ENCODE measurements around the gene THY1.
A peak's percentile ranks its signal among the peaks of the same experiment; 100 is the strongest.

The THY1 gene

DNA sequence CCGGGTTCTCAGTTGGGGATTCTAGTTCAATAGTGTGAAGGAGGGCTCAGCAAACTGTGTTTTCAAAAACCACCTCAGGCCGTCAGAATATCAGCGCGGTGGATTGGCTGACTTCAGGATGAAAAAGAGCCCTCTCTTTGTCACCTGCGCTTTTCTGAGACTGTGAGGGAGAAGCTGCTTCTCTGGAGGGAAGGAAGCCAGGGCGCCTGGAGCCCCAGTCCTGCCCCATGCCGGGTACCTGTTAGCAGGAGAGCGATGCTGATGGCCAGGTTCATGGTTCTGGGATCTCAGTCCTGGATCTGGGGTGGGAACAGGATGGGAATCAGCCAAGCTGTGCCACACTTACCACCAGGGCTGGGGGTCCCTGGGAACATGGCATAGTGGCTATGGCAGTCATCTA, 2.3 kb downstream of the THY1 start:
- no peak overlapping the region for H3K27ac ChIP-seq (ENCODE audit: low read depth, low read length)
- peak overlapping the region in 1 of 5 donors; percentile 26 for H3K9ac ChIP-seq (ENCODE audit: low read length in 5 of 5)
- H3K4me1 ChIP-seq (ENCODE audit: control insufficient read depth in 5 of 5, insufficient read depth in 5 of 5, low read length in 5 of 5): peaks cover 0 to 44% (median 15%) of the 10 kb centered on the region in 5 donors
- peaks cover 0 to 5% (median 0%) of the 10 kb centered on the region in 5 donors for H3K36me3 ChIP-seq (ENCODE audit: control insufficient read depth in 5 of 5, insufficient read depth in 5 of 5, low read length in 5 of 5)
- peaks cover 4 to 67% (median 45%) of the 10 kb centered on the region in 5 donors for H3K27me3 ChIP-seq (ENCODE audit: control insufficient read depth in 5 of 5, insufficient read depth in 4 of 5, low read length in 5 of 5)
- peak overlapping the region in 2 of 5 donors; percentile 34 to 36 for H3K4me3 ChIP-seq (ENCODE audit: low read depth in 1 of 5, low read length in 5 of 5)
- no peaks in the 10 kb centered on the region for H3K9me3 ChIP-seq (ENCODE audit: control insufficient read depth in 5 of 5, low read length in 5 of 5)

DNA sequence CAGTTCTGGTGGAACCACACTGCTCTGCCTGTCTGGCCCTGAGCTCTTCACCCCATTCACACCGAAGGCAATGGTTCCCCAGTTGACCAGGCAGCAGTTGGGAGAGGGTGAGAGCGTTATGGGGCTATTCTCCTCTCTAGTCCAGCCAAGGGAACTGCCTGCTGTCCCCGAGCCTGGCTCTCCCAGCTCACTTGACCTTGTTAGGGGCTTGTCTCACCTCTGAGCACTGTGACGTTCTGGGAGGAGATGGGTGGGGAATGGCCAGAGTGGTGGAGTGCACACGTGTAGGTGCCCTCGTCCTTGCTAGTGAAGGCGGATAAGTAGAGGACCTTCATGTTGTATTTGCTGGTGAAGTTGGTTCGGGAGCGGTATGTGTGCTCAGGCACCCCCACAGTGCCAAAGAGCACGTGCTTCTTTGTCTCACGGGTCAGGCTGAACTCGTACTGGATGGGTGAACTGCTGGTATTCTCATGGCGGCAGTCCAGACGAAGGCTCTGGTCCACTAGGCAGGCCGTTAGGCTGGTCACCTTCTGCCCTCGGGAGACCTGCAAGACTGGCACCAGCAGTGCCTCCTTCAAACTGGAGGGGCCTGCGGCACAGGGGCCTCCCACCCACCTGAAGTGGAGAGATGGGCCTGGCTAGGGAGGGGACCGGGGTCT, 3.0 kb downstream of the THY1 start:
- H3K4me1 ChIP-seq (ENCODE audit: control insufficient read depth in 5 of 5, insufficient read depth in 5 of 5, low read length in 5 of 5): peaks cover 0 to 44% (median 15%) of the 10 kb centered on the region in 5 donors
- peak overlapping the region in 1 of 5 donors; percentile 23 for H3K4me3 ChIP-seq (ENCODE audit: low read depth in 1 of 5, low read length in 5 of 5)
- H3K27me3 ChIP-seq (ENCODE audit: control insufficient read depth in 5 of 5, insufficient read depth in 4 of 5, low read length in 5 of 5): peaks cover 4 to 65% (median 45%) of the 10 kb centered on the region in 5 donors
- H3K9ac ChIP-seq (ENCODE audit: low read length in 5 of 5): no peak overlapping the region
- peaks cover 0 to 5% (median 0%) of the 10 kb centered on the region in 5 donors for H3K36me3 ChIP-seq (ENCODE audit: control insufficient read depth in 5 of 5, insufficient read depth in 5 of 5, low read length in 5 of 5)
- H3K27ac ChIP-seq (ENCODE audit: low read depth, low read length): no peak overlapping the region
- no peaks in the 10 kb centered on the region for H3K9me3 ChIP-seq (ENCODE audit: control insufficient read depth in 5 of 5, low read length in 5 of 5)

DNA sequence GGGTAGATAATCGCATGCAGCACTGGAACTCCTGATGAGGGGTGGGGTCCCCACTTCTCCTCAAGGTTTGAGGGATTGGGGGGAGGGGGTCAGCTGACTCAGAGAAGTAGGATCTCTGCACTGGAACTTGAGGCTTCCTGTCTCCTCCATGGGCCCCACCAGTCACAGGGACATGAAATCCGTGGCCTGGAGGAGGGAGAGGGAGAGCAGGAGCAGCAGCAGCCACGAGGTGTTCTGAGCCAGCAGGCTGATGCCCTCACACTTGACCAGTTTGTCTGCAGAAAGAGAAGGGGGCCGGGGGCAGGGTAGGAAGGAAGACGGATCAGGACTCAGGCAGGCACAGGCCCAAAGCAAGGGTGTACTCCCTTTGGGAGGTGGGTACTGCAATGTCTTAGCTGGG, 3.7 kb downstream of the THY1 start:
- peaks cover 0 to 3% (median 2%) of the 10 kb centered on the region in 5 donors for H3K9me3 ChIP-seq (ENCODE audit: control insufficient read depth in 5 of 5, low read length in 5 of 5)
- H3K4me3 ChIP-seq (ENCODE audit: low read depth in 1 of 5, low read length in 5 of 5): no peak overlapping the region
- H3K36me3 ChIP-seq (ENCODE audit: control insufficient read depth in 5 of 5, insufficient read depth in 5 of 5, low read length in 5 of 5): peaks cover 0 to 5% (median 0%) of the 10 kb centered on the region in 5 donors
- H3K27me3 ChIP-seq (ENCODE audit: control insufficient read depth in 5 of 5, insufficient read depth in 4 of 5, low read length in 5 of 5): peaks cover 4 to 61% (median 44%) of the 10 kb centered on the region in 5 donors
- H3K27ac ChIP-seq (ENCODE audit: low read depth, low read length): no peak overlapping the region
- no peak overlapping the region for H3K9ac ChIP-seq (ENCODE audit: low read length in 5 of 5)
- peaks cover 0 to 44% (median 15%) of the 10 kb centered on the region in 5 donors for H3K4me1 ChIP-seq (ENCODE audit: control insufficient read depth in 5 of 5, insufficient read depth in 5 of 5, low read length in 5 of 5)

DNA sequence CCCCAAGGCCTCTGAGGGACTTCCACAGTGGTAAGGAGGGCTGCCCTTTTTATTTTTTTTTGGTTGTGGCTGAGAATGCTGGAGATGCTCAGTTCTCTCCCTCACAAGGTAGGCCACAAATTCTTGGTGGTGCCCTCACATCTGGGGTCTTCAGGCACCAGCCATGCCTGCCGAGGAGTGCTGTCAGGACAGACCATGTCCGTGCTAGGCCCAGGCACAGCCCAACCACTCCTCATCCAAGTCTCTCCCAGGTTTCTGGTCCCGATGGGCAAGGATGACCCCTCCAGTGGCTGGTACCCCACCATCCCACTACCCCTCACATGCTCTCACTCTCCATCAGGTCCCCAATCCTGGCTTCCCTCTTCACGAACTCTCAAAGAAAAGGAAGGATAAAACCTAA, 4.2 kb downstream of the THY1 start:
- peaks cover 0 to 4% (median 3%) of the 10 kb centered on the region in 5 donors for H3K9me3 ChIP-seq (ENCODE audit: control insufficient read depth in 5 of 5, low read length in 5 of 5)
- H3K36me3 ChIP-seq (ENCODE audit: control insufficient read depth in 5 of 5, insufficient read depth in 5 of 5, low read length in 5 of 5): peaks cover 0 to 5% (median 0%) of the 10 kb centered on the region in 5 donors
- no peak overlapping the region for H3K4me3 ChIP-seq (ENCODE audit: low read depth in 1 of 5, low read length in 5 of 5)
- no peak overlapping the region for H3K27ac ChIP-seq (ENCODE audit: low read depth, low read length)
- peaks cover 4 to 59% (median 40%) of the 10 kb centered on the region in 5 donors for H3K27me3 ChIP-seq (ENCODE audit: control insufficient read depth in 5 of 5, insufficient read depth in 4 of 5, low read length in 5 of 5)
- peaks cover 0 to 44% (median 15%) of the 10 kb centered on the region in 5 donors for H3K4me1 ChIP-seq (ENCODE audit: control insufficient read depth in 5 of 5, insufficient read depth in 5 of 5, low read length in 5 of 5)
- no peak overlapping the region for H3K9ac ChIP-seq (ENCODE audit: low read length in 5 of 5)

DNA sequence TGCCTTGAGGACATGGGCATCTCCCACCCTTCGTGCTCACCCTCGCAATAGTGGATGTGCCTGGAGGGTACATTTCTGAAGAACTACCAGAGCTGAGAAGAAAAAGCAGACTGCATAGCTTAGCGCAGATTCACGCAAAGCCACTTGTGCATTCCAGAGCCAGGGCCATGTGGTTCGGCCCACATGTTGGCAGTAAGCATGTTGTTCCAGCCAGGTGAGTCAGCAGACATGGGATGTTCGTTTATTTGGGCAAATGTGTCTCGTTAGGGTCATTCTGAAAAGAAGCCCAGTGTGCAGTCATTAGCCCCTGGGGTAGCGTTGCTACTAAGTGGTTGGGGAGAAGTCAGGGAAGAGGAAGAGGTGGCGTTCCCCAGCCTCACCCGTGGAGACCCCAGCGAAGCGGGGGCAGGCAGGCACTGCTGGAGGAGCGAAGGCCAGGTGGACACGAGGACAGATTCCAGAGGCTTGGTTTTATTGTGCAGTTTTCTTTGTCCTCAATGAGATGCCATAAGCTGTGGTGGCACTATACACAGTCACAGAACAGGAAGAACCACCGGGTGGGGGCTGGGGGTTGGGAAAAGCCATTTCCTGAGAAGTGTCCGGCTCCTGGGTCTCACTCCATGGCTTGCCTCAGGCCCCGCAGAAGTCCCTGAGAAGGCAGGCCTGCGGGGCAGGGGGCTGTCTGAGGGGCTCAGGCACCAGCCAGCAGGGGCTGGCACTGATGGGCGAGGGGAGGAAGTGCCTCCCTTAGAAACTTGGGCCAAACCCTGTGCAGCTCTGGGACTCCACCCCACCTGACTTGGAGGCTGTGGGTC, 5.0 kb downstream of the THY1 start:
- no peak overlapping the region for H3K9ac ChIP-seq (ENCODE audit: low read length in 5 of 5)
- H3K27ac ChIP-seq (ENCODE audit: low read depth, low read length): no peak overlapping the region
- H3K4me3 ChIP-seq (ENCODE audit: low read depth in 1 of 5, low read length in 5 of 5): no peak overlapping the region
- peaks cover 0 to 4% (median 3%) of the 10 kb centered on the region in 5 donors for H3K9me3 ChIP-seq (ENCODE audit: control insufficient read depth in 5 of 5, low read length in 5 of 5)
- H3K4me1 ChIP-seq (ENCODE audit: control insufficient read depth in 5 of 5, insufficient read depth in 5 of 5, low read length in 5 of 5): peaks cover 0 to 38% (median 15%) of the 10 kb centered on the region in 5 donors
- peaks cover 4 to 53% (median 35%) of the 10 kb centered on the region in 5 donors for H3K27me3 ChIP-seq (ENCODE audit: control insufficient read depth in 5 of 5, insufficient read depth in 4 of 5, low read length in 5 of 5)
- peaks cover 0 to 5% (median 0%) of the 10 kb centered on the region in 5 donors for H3K36me3 ChIP-seq (ENCODE audit: control insufficient read depth in 5 of 5, insufficient read depth in 5 of 5, low read length in 5 of 5)

DNA sequence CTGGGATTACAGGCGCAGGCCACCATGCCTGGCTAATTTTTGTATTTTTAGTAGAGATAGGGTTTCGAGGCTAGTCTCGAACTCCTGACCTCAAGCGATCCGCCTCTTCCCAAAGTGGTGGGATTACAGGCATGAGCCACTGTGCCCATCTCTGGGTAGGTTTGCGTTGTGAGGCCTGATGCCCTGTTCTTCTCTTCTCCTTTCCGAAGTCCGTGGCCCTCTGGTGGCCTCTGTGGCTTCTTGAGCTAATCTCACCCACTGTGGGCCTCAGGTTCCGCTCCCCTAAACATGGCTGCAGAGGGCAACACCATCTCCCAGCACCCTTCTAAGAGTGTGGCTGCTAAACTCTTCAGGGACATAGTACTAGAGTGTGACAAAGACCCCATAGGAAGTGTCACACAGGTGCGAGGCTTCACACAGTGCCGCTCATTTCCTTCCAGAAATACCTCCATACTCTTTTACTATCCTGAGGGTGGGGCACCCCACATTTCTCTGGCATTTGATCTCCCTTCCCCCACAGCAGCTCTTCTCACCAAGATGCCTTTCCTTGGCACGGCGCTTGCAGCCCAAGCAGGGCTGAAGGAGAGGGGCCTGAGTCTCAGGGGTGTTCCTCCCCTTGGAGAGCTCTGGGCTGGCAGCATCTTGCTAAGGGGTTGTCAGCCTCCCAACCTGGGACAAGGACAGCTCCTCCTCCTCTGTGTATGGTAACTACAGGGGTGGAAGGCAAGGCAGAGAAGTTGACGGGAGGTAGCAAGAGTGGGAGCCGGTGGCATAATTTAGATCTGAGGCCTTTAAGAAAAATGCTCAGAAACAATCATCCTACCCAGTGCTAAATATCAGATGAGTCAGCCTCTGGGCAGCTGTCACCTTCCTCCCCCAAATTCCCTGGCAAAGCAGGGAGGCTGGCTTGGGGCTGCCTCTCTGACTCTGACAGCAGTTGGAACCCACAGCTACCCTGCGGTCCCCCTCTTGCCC, 6.1 kb downstream of the THY1 start:
- peaks cover 4 to 42% (median 25%) of the 10 kb centered on the region in 5 donors for H3K27me3 ChIP-seq (ENCODE audit: control insufficient read depth in 5 of 5, insufficient read depth in 4 of 5, low read length in 5 of 5)
- H3K4me3 ChIP-seq (ENCODE audit: low read depth in 1 of 5, low read length in 5 of 5): no peak overlapping the region
- H3K9me3 ChIP-seq (ENCODE audit: control insufficient read depth in 5 of 5, low read length in 5 of 5): peaks cover 0 to 7% (median 3%) of the 10 kb centered on the region in 5 donors
- peaks cover 0 to 5% (median 0%) of the 10 kb centered on the region in 5 donors for H3K36me3 ChIP-seq (ENCODE audit: control insufficient read depth in 5 of 5, insufficient read depth in 5 of 5, low read length in 5 of 5)
- H3K4me1 ChIP-seq (ENCODE audit: control insufficient read depth in 5 of 5, insufficient read depth in 5 of 5, low read length in 5 of 5): peaks cover 0 to 28% (median 8%) of the 10 kb centered on the region in 5 donors
- H3K9ac ChIP-seq (ENCODE audit: low read length in 5 of 5): no peak overlapping the region
- H3K27ac ChIP-seq (ENCODE audit: low read depth, low read length): no peak overlapping the region

DNA sequence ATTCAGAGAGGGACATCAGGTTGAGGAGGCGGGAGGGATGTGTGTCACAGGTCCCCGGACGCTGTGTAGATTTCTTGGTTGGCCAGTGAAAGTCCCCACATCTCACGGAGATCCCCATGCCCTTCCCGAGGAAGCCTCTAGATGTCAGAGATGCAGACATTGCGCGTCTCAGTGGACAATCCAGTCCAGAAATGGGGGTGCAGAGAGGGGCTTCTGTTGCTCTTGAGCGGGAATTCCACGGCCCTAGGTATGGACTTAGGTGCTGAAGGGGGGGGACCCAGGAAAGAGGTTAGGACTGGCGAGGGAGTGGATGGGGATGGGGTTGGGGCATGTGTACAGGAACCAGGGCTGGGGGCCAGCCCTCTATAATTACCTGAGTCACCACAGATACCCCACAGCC, 7.0 kb downstream of the THY1 start:
- peaks cover 0 to 7% (median 3%) of the 10 kb centered on the region in 5 donors for H3K9me3 ChIP-seq (ENCODE audit: control insufficient read depth in 5 of 5, low read length in 5 of 5)
- peaks cover 0 to 24% (median 1%) of the 10 kb centered on the region in 5 donors for H3K4me1 ChIP-seq (ENCODE audit: control insufficient read depth in 5 of 5, insufficient read depth in 5 of 5, low read length in 5 of 5)
- H3K9ac ChIP-seq (ENCODE audit: low read length in 5 of 5): no peak overlapping the region
- H3K27me3 ChIP-seq (ENCODE audit: control insufficient read depth in 5 of 5, insufficient read depth in 4 of 5, low read length in 5 of 5): peaks cover 4 to 33% (median 20%) of the 10 kb centered on the region in 5 donors
- peaks cover 0 to 5% (median 0%) of the 10 kb centered on the region in 5 donors for H3K36me3 ChIP-seq (ENCODE audit: control insufficient read depth in 5 of 5, insufficient read depth in 5 of 5, low read length in 5 of 5)
- H3K27ac ChIP-seq (ENCODE audit: low read depth, low read length): no peak overlapping the region
- no peak overlapping the region for H3K4me3 ChIP-seq (ENCODE audit: low read depth in 1 of 5, low read length in 5 of 5)

DNA sequence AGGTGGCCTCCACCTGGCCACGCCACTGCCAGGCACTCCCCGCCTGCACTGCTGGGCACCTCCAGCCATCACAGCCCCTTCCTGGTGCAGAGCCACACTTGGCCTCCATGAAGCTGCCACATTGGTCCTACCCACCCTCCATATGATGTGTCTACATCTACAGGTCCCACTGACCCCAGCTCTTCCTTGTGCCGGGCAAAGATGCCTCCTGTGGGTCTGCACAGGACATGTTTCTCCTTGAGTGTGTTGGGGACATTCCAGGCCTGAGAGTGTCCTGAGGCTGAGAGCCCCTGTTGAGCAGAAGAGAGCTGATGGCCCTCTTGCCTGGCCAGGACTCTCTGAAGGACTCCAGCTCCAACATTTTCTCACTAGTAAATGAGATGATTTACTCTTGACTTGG, 7.5 kb downstream of the THY1 start:
- Histone ChIP-seq H3K4me1 (ENCODE audit: control insufficient read depth in 5 of 5, insufficient read depth in 5 of 5, low read length in 5 of 5) (peaks cover 0 to 22% (median 0%) of the 10 kb centered on the region in 5 donors), H3K9ac (ENCODE audit: low read length in 5 of 5) (no peak overlapping the region), H3K36me3 (ENCODE audit: control insufficient read depth in 5 of 5, insufficient read depth in 5 of 5, low read length in 5 of 5) (peaks cover 0 to 5% (median 0%) of the 10 kb centered on the region in 5 donors), H3K9me3 (ENCODE audit: control insufficient read depth in 5 of 5, low read length in 5 of 5) (peaks cover 0 to 7% (median 3%) of the 10 kb centered on the region in 5 donors), H3K27me3 (ENCODE audit: control insufficient read depth in 5 of 5, insufficient read depth in 4 of 5, low read length in 5 of 5) (peaks cover 4 to 29% (median 16%) of the 10 kb centered on the region in 5 donors), H3K27ac (ENCODE audit: low read depth, low read length) (no peak overlapping the region), H3K4me3 (ENCODE audit: low read depth in 1 of 5, low read length in 5 of 5) (no peak overlapping the region)

DNA sequence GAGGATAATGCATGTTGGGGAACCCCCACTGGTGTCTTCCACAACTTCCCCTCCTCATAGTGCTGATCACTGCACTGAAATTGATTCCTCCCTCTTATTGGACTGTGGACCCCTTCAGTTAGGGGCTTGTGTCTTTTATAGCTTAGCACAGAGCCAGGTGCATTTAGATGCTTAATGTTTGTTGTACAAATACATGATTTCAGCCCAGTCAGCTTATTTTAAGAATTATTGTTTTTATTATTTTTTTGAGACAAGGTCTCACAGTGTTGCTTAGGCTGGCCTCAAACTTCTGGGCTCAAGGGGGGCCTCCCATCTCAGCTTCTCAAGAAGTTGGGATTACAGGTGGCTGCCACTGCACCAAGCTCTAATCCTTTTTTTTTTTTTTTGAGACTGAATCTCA, 8.2 kb downstream of the THY1 start:
- Histone ChIP-seq H3K27me3 (ENCODE audit: control insufficient read depth in 5 of 5, insufficient read depth in 4 of 5, low read length in 5 of 5) (peaks cover under 1 to 21% (median 11%) of the 10 kb centered on the region in 5 donors), H3K36me3 (ENCODE audit: control insufficient read depth in 5 of 5, insufficient read depth in 5 of 5, low read length in 5 of 5) (peaks cover 0 to 5% (median 0%) of the 10 kb centered on the region in 5 donors), H3K9ac (ENCODE audit: low read length in 5 of 5) (no peak overlapping the region), H3K9me3 (ENCODE audit: control insufficient read depth in 5 of 5, low read length in 5 of 5) (peaks cover 0 to 7% (median 3%) of the 10 kb centered on the region in 5 donors), H3K4me1 (ENCODE audit: control insufficient read depth in 5 of 5, insufficient read depth in 5 of 5, low read length in 5 of 5) (peaks cover 0 to 19% (median 0%) of the 10 kb centered on the region in 5 donors), H3K4me3 (ENCODE audit: low read depth in 1 of 5, low read length in 5 of 5) (no peak overlapping the region), H3K27ac (ENCODE audit: low read depth, low read length) (no peak overlapping the region)
